Measurements from ENCODE around the gene HFM1.
"Not testable (repeated sequence)": the region's sequence is repeated elsewhere in the genome, so short reads cannot be mapped to it uniquely, and the experiment has no call there.

The HFM1 gene

DNA sequence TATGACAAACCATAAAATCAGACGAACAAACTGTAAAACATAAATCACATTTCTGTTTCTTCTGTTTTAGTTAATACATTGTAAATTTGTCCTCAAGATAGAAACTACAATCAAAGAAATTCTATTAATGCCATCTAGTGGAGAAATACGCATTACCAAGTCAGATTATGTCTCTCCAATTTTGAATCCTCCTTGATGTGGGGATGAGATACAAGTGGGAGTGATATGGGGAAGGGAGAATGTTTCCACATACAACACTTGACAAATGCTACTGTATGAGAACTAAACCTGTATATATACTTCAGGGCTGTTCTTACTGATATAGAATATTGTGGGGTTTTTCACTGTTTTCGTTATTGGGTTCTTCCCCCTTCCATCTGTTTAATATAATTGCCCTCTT is 2.6 kb downstream of the HFM1 start:
- no peak for FAIRE-seq
- no peak for DNase-seq (ENCODE audit: insufficient read length, low spot score)
- no peak for TF ChIP-seq POLR2A (IDR thresholded peaks at IDR 0.05; ENCODE audit: low read depth, low read length)

DNA sequence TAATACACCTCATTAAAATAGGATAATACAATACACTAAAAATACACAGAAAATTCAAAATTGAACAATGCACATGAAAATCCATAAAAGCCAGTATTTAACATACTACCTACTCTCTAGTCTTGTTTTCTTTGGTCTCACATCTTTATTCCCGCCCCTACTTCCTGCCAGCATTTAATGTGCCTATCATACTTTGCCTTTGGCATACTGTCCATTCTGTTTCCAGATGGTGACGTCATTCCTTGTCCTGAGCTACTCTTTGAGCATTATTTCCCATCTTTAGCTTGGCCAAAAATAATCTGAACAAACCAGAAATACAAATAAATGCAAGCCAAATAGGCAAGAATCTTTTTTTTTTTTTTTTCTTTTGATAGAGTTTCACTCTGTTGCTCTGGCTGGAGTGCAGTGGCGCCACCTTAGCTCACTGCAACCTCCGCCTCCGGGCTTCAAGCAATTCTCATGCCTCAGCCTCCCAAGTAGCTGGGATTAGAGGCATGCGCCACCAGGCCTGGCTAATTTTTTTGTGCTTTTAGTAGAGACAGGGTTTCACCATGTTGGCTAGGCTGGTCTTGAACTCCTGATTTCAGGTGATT is 4.4 kb downstream of the HFM1 start:
- TF ChIP-seq POLR2A (IDR thresholded peaks at IDR 0.05; ENCODE audit: low read depth, low read length) = no peak
- FAIRE-seq = no peak
- DNase-seq (ENCODE audit: insufficient read length, low spot score) = no peak

GRCh38 chr1:91398291-91398690 is 6.3 kb downstream of the HFM1 start:
- no peak for DNase-seq (ENCODE audit: insufficient read length, low spot score)
- no peak for FAIRE-seq
- no peak for TF ChIP-seq POLR2A (IDR thresholded peaks at IDR 0.05; ENCODE audit: low read depth, low read length)

DNA sequence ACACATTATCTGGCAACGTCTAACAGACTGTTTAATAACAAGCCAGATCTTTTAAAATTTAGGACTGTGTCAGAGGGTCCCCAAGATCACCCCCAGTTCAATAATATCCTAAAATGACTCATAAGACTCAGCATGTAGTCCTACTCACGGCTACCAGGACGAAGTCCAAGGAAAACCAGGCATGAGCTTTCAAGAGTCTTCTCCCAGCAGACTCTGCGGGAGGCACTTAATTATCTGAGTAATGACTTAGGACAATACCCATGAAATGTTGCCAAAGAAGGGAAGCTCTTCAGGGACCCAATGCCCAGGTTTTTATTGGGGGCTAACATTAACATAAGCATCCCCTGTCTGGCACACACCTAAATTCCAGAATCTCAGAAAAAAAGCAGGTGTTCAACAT is 7.0 kb downstream of the HFM1 start:
- FAIRE-seq (no peak), DNase-seq (ENCODE audit: insufficient read length, low spot score) (no peak)
- no peak for TF ChIP-seq POLR2A (IDR thresholded peaks at IDR 0.05; ENCODE audit: low read depth, low read length)

- no peak for DNase-seq (ENCODE audit: insufficient read length, low spot score)
These were observed 11.6 kb downstream of the HFM1 start for GRCh38 chr1:91393042-91393441.

DNA sequence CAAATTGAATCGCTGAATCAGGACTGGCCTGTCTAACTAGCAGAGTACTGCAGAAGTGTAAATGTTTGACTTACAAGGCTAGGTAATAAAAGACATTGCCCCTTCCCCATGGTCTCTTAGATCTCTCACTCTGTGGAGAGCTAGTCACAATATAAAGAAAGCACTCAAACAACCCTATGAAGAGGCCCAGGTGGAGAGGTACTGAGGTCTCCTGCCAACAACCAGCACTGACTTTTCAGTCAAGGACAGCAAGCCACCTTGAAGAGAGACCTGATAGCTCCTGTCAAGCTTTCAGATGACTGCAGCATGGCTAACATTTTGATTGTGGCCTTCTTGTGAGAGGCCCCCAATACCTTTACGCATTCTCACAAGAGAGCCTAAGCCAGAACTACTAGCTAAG is 18.5 kb downstream of the HFM1 start:
- no peak for TF ChIP-seq POLR2A (IDR thresholded peaks at IDR 0.05; ENCODE audit: low read depth, low read length)
- no peak for FAIRE-seq
- no peak for DNase-seq (ENCODE audit: insufficient read length, low spot score)

More at GRCh38 chr1:91393042-91393441, 11.6 kb downstream of the HFM1 start:
- no peak for TF ChIP-seq POLR2A (IDR thresholded peaks at IDR 0.05; ENCODE audit: low read depth, low read length)
- FAIRE-seq = no peak

GRCh38 chr1:91383456-91383855 is 21.2 kb downstream of the HFM1 start:
- FAIRE-seq = no peak

GRCh38 chr1:91381844-91382243 is 22.8 kb downstream of the HFM1 start:
- TF ChIP-seq POLR2A (IDR thresholded peaks at IDR 0.05; ENCODE audit: low read depth, low read length) = no peak
- DNase-seq (ENCODE audit: insufficient read length, low spot score) (no peak), FAIRE-seq (no peak)

More at GRCh38 chr1:91383456-91383855, 21.2 kb downstream of the HFM1 start:
- DNase-seq (ENCODE audit: insufficient read length, low spot score) = no peak
- no peak for TF ChIP-seq POLR2A (IDR thresholded peaks at IDR 0.05; ENCODE audit: low read depth, low read length)

GRCh38 chr1:91374086-91374485 is 30.6 kb downstream of the HFM1 start:
- FAIRE-seq (no peak), DNase-seq (ENCODE audit: insufficient read length, low spot score) (no peak)
- no peak for TF ChIP-seq POLR2A (IDR thresholded peaks at IDR 0.05; ENCODE audit: low read depth, low read length)

DNA sequence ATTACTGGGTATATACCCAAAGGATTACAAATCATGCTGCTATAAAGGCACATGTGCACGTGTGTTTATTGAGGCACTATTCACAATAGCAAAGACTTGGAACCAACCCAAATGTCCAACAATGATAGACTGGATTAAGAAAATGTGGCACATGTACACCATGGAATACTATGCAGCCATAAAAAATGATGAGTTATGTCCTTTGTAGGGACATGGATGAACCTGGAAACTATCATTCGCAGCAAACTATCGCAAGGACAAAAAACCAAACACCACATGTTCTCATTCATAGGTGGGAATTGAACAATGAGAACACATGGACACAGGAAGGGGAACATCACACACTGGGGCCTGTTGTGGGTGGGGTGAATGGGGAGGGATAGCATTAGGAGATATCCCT is 32.4 kb downstream of the HFM1 start:
- DNase-seq (ENCODE audit: insufficient read length, low spot score); FAIRE-seq: not testable (repeated sequence)

GRCh38 chr1:91349524-91349923 is 55.1 kb downstream of the HFM1 start:
- no peak for TF ChIP-seq POLR2A (IDR thresholded peaks at IDR 0.05; ENCODE audit: low read depth, low read length)
- FAIRE-seq = no peak
- no peak for DNase-seq (ENCODE audit: insufficient read length, low spot score)

- FAIRE-seq (no peak), DNase-seq (ENCODE audit: insufficient read length, low spot score) (no peak)
- TF ChIP-seq POLR2A (IDR thresholded peaks at IDR 0.05; ENCODE audit: low read depth, low read length) = no peak
These were observed 57.8 kb downstream of the HFM1 start for GRCh38 chr1:91346824-91347223.

- FAIRE-seq (no peak), DNase-seq (ENCODE audit: insufficient read length, low spot score) (no peak)
- no peak for TF ChIP-seq POLR2A (IDR thresholded peaks at IDR 0.05; ENCODE audit: low read depth, low read length)
These were observed 59.1 kb downstream of the HFM1 start for GRCh38 chr1:91345395-91346005.

- no peak for DNase-seq (ENCODE audit: insufficient read length, low spot score)
- TF ChIP-seq POLR2A (IDR thresholded peaks at IDR 0.05; ENCODE audit: low read depth, low read length) = no peak
- no peak for FAIRE-seq
These were observed 66.1 kb downstream of the HFM1 start for GRCh38 chr1:91338501-91338900.

DNA sequence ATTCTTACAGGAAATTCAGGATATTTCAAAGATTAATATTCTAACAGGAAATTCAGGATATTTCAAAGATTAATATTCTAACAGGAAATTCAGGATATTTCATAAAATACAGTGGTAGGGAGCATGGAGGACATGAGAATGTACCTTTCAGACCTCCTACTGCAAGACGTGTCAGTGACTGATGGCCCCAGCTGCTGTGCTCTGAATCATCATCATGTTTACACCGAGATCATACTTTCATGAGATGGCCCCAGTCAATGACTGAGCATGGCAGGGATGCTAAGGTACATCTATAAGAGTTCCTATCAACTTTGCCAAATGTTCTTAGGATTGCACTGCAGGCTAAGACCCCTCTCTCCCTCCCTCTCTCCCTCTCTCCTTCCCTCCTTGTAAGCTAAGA is 69.0 kb downstream of the HFM1 start:
- FAIRE-seq = no peak
- TF ChIP-seq POLR2A (IDR thresholded peaks at IDR 0.05; ENCODE audit: low read depth, low read length) = no peak
- DNase-seq (ENCODE audit: insufficient read length, low spot score) = no peak

Data from H54 (cell line).